Measurements from ENCODE around the gene TBC1D8B.
A peak's percentile ranks its signal among the peaks of the same experiment; 100 is the strongest.

TBC1D8B gene

DNA sequence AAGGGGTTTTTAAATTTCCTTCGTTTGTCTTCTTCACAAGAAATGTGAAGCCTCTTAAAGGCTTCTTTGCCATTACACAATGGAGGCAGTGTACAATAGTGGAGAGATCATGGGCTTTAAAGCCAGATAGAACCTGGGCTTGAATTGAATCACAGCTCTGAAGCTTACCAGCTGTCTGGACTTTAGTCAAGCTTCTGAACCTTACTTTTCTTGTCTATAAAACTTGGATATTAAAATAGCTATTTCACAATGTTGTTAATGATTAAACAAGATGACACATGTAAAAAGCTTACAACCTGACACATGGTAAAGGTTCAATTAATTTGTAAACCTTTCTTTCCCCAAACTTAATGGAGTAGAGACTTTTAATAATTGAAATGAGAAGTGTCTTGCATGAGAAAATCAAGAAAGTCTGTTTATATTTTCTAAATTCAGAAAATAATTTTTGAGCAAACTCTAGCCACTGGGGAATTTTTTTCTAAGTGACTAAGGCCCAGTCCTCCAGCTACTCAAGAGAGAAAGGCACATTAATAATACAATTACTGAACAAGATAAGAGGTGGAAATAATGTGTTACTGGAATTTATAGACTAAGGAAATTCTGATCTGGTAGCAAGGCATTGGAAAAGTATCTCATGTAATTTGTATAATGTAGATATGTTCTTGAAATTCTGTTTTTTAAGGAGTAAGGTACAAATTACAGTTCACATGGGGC, 21.7 kb upstream of the TBC1D8B start:
- no peak overlapping the region for H4K8ac ChIP-seq (ENCODE audit: low read depth, low read length)
- H3K4me2 ChIP-seq (ENCODE audit: insufficient read depth, low read length, poor library complexity, severe bottlenecking) = no peak overlapping the region
- H3K36me3 ChIP-seq (replicated peaks in 1 of 2; ENCODE audit: control insufficient read depth in 2 of 2, insufficient read depth in 2 of 2, low read length in 2 of 2) = no peaks in the 10 kb centered on the region
- no CpG with 5 or more reads among the region's 1 CpG for WGBS, 2 donors (ENCODE audit: extremely low coverage in 2 of 2, insufficient read length in 2 of 2, insufficient replicate concordance in 1 of 2)
- no peak overlapping the region for H2BK120ac ChIP-seq (ENCODE audit: low read depth, low read length)
- H3K23ac ChIP-seq (ENCODE audit: low read depth, low read length, poor library complexity) = no peak overlapping the region
- no peaks in the 10 kb centered on the region for H3K4me1 ChIP-seq (ENCODE audit: control insufficient read depth in 2 of 2, insufficient read depth in 1 of 2, low read depth in 1 of 2, low read length in 2 of 2)
- H3K4me3 ChIP-seq (ENCODE audit: low read length in 2 of 2) = no peak overlapping the region
- no peaks in the 10 kb centered on the region for H3K9me3 ChIP-seq (replicated peaks in 1 of 2; ENCODE audit: control insufficient read depth in 2 of 2, insufficient read depth in 1 of 2, low read depth in 1 of 2, low read length in 2 of 2)
- no peak overlapping the region for H2BK5ac ChIP-seq (ENCODE audit: low read length)
- no peak overlapping the region for H3K4ac ChIP-seq (ENCODE audit: low read length)
- H3K14ac ChIP-seq (ENCODE audit: low read length) = no peak overlapping the region
- no peak overlapping the region for H3K18ac ChIP-seq (ENCODE audit: low read length)
- no peak overlapping the region for H2AK5ac ChIP-seq (ENCODE audit: low read depth, low read length)
- no peak overlapping the region for H2BK15ac ChIP-seq (ENCODE audit: low read length)
- no peak overlapping the region for H4K91ac ChIP-seq (ENCODE audit: low read depth, low read length, poor library complexity)
- peaks cover 0 to 18% (median 0%) of the 10 kb centered on the region in 3 experiments for H3K27me3 ChIP-seq (ENCODE audit: control insufficient read depth in 3 of 3, insufficient read depth in 3 of 3, low read depth in 1 of 3, low read length in 3 of 3)
- no peak overlapping the region for H2BK12ac ChIP-seq (ENCODE audit: low read length)
- H3K79me1 ChIP-seq (ENCODE audit: low read depth, low read length) = no peaks in the 10 kb centered on the region
- H2AFZ ChIP-seq (ENCODE audit: low read length) = no peak overlapping the region
- no peak overlapping the region for H3K27ac ChIP-seq (replicated peaks; ENCODE audit: low read length)
- DNase-seq (ENCODE audit: low spot score) = no peak
- no peak overlapping the region for H3K9ac ChIP-seq (ENCODE audit: low read depth, low read length, poor library complexity)

DNA sequence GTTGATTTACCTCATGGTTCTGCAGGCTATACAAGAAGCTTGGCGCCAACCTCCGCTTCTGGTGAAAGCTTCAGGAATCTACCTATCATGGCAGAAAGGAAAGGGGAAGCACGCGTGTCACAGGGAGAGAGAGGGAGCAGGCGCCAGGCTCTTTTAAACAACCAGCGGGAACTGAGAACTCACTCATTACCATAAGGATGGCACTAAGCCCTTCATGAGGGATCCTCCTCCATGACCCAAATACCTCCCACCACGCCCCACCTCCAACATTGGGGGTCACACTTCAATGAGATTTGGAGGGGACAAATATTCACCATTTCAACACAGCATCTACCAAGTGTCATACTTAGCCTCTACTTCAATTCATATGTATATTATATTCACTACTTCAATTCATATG, 18.8 kb upstream of the TBC1D8B start:
- DNase-seq (ENCODE audit: low spot score) = no peak
- no peak overlapping the region for H3K4me3 ChIP-seq (ENCODE audit: low read length in 2 of 2)

DNA sequence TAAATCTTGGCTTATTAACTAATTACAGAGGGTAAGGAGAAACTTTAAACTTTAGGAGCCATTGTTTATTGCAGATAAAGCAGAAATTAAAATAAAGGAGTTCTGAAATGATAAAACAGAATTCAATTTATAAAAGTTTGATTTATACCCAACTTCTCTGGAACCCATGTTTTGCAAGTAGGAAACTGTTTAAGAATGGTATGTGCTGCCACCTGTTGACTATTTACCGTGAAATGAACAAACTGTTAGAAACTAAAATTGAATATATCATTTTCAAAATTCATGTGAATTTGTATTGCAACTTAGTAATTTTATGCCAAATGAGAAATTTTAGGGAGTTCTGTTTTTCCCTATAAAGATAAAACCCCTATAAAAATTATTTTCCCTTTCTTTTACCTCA, 11.0 kb upstream of the TBC1D8B start:
- no peaks in the 10 kb centered on the region for H3K9me3 ChIP-seq (replicated peaks in 1 of 2; ENCODE audit: control insufficient read depth in 2 of 2, insufficient read depth in 1 of 2, low read depth in 1 of 2, low read length in 2 of 2)
- H2AK5ac ChIP-seq (ENCODE audit: low read depth, low read length) = no peak overlapping the region
- no peak overlapping the region for H4K91ac ChIP-seq (ENCODE audit: low read depth, low read length, poor library complexity)
- no peak overlapping the region for H2AFZ ChIP-seq (ENCODE audit: low read length)
- no peak overlapping the region for H2BK5ac ChIP-seq (ENCODE audit: low read length)
- no peaks in the 10 kb centered on the region for H3K79me1 ChIP-seq (ENCODE audit: low read depth, low read length)
- no peak overlapping the region for H3K4me3 ChIP-seq (ENCODE audit: low read length in 2 of 2)
- no peaks in the 10 kb centered on the region for H3K27me3 ChIP-seq (ENCODE audit: control insufficient read depth in 3 of 3, insufficient read depth in 3 of 3, low read depth in 1 of 3, low read length in 3 of 3)
- H2BK15ac ChIP-seq (ENCODE audit: low read length) = no peak overlapping the region
- H3K18ac ChIP-seq (ENCODE audit: low read length) = no peak overlapping the region
- no peak overlapping the region for H3K23ac ChIP-seq (ENCODE audit: low read depth, low read length, poor library complexity)
- no peak overlapping the region for H3K4me2 ChIP-seq (ENCODE audit: insufficient read depth, low read length, poor library complexity, severe bottlenecking)
- no peak for DNase-seq (ENCODE audit: low spot score)
- H3K27ac ChIP-seq (replicated peaks; ENCODE audit: low read length) = no peak overlapping the region
- H3K36me3 ChIP-seq (replicated peaks in 1 of 2; ENCODE audit: control insufficient read depth in 2 of 2, insufficient read depth in 2 of 2, low read length in 2 of 2) = no peaks in the 10 kb centered on the region
- no peak overlapping the region for H3K4ac ChIP-seq (ENCODE audit: low read length)
- no peak overlapping the region for H3K14ac ChIP-seq (ENCODE audit: low read length)
- no peak overlapping the region for H2BK12ac ChIP-seq (ENCODE audit: low read length)
- no CpG with 5 or more reads among the region's 1 CpG for WGBS, 2 donors (ENCODE audit: extremely low coverage in 2 of 2, insufficient read length in 2 of 2, insufficient replicate concordance in 1 of 2)
- no peak overlapping the region for H2BK120ac ChIP-seq (ENCODE audit: low read depth, low read length)
- H4K8ac ChIP-seq (ENCODE audit: low read depth, low read length) = no peak overlapping the region
- no peaks in the 10 kb centered on the region for H3K4me1 ChIP-seq (ENCODE audit: control insufficient read depth in 2 of 2, insufficient read depth in 1 of 2, low read depth in 1 of 2, low read length in 2 of 2)
- no peak overlapping the region for H3K9ac ChIP-seq (ENCODE audit: low read depth, low read length, poor library complexity)

More for the DNA sequence above, 18.8 kb upstream of the TBC1D8B start:
- Histone ChIP-seq H3K18ac (ENCODE audit: low read length) (no peak overlapping the region), H3K27ac (replicated peaks; ENCODE audit: low read length) (no peak overlapping the region), H2BK120ac (ENCODE audit: low read depth, low read length) (no peak overlapping the region), H3K36me3 (replicated peaks in 1 of 2; ENCODE audit: control insufficient read depth in 2 of 2, insufficient read depth in 2 of 2, low read length in 2 of 2) (no peaks in the 10 kb centered on the region), H2BK12ac (ENCODE audit: low read length) (no peak overlapping the region), H3K23ac (ENCODE audit: low read depth, low read length, poor library complexity) (no peak overlapping the region), H2BK15ac (ENCODE audit: low read length) (no peak overlapping the region), H3K9ac (ENCODE audit: low read depth, low read length, poor library complexity) (no peak overlapping the region), H3K14ac (ENCODE audit: low read length) (no peak overlapping the region), H4K8ac (ENCODE audit: low read depth, low read length) (no peak overlapping the region), H3K4me1 (ENCODE audit: control insufficient read depth in 2 of 2, insufficient read depth in 1 of 2, low read depth in 1 of 2, low read length in 2 of 2) (no peaks in the 10 kb centered on the region), H4K91ac (ENCODE audit: low read depth, low read length, poor library complexity) (no peak overlapping the region), H2AK5ac (ENCODE audit: low read depth, low read length) (no peak overlapping the region), H2BK5ac (ENCODE audit: low read length) (no peak overlapping the region), H3K79me1 (ENCODE audit: low read depth, low read length) (no peaks in the 10 kb centered on the region), H2AFZ (ENCODE audit: low read length) (no peak overlapping the region), H3K27me3 (ENCODE audit: control insufficient read depth in 3 of 3, insufficient read depth in 3 of 3, low read depth in 1 of 3, low read length in 3 of 3) (peaks cover 0 to 16% (median 0%) of the 10 kb centered on the region in 3 experiments), H3K9me3 (replicated peaks in 1 of 2; ENCODE audit: control insufficient read depth in 2 of 2, insufficient read depth in 1 of 2, low read depth in 1 of 2, low read length in 2 of 2) (no peaks in the 10 kb centered on the region), H3K4me2 (ENCODE audit: insufficient read depth, low read length, poor library complexity, severe bottlenecking) (no peak overlapping the region), H3K4ac (ENCODE audit: low read length) (no peak overlapping the region)
- WGBS, 2 donors (ENCODE audit: extremely low coverage in 2 of 2, insufficient read length in 2 of 2, insufficient replicate concordance in 1 of 2) = no CpG with 5 or more reads among the region's 7 CpGs

DNA sequence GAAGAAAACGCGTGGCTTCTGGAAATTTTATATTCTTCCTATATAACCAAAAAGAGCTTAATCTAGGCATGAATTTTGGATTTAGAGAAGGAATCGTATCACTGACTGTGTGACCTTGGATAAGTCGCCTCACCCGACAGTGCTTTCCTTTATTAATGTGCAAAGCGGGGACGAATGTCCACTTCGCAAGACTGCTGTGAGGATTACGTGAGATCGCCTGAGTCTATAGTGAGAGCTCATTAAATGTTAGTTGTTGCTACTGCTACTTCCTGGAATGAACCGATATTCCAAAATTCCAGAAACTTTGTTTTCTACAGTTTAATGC, 448 bp upstream of the TBC1D8B start:
- H3K27ac ChIP-seq (replicated peaks; ENCODE audit: low read length) = no peak overlapping the region
- no peak overlapping the region for H3K9ac ChIP-seq (ENCODE audit: low read depth, low read length, poor library complexity)
- no peaks in the 10 kb centered on the region for H3K36me3 ChIP-seq (replicated peaks in 1 of 2; ENCODE audit: control insufficient read depth in 2 of 2, insufficient read depth in 2 of 2, low read length in 2 of 2)
- DNase-seq (ENCODE audit: low spot score) = peak; percentile 4
- no peak overlapping the region for H2AK5ac ChIP-seq (ENCODE audit: low read depth, low read length)
- no CpG with 5 or more reads among the region's 11 CpGs for WGBS, 2 donors (ENCODE audit: extremely low coverage in 2 of 2, insufficient read length in 2 of 2, insufficient replicate concordance in 1 of 2)
- H3K18ac ChIP-seq (ENCODE audit: low read length) = no peak overlapping the region
- H2BK15ac ChIP-seq (ENCODE audit: low read length) = no peak overlapping the region
- no peaks in the 10 kb centered on the region for H3K4me1 ChIP-seq (ENCODE audit: control insufficient read depth in 2 of 2, insufficient read depth in 1 of 2, low read depth in 1 of 2, low read length in 2 of 2)
- H3K14ac ChIP-seq (ENCODE audit: low read length) = no peak overlapping the region
- no peaks in the 10 kb centered on the region for H3K9me3 ChIP-seq (replicated peaks in 1 of 2; ENCODE audit: control insufficient read depth in 2 of 2, insufficient read depth in 1 of 2, low read depth in 1 of 2, low read length in 2 of 2)
- no peak overlapping the region for H4K91ac ChIP-seq (ENCODE audit: low read depth, low read length, poor library complexity)
- H4K8ac ChIP-seq (ENCODE audit: low read depth, low read length) = no peak overlapping the region
- peak overlapping the region; percentile 85 for H2AFZ ChIP-seq (ENCODE audit: low read length)
- H2BK12ac ChIP-seq (ENCODE audit: low read length) = no peak overlapping the region
- no peak overlapping the region for H2BK120ac ChIP-seq (ENCODE audit: low read depth, low read length)
- no peak overlapping the region for H2BK5ac ChIP-seq (ENCODE audit: low read length)
- H3K79me1 ChIP-seq (ENCODE audit: low read depth, low read length) = no peaks in the 10 kb centered on the region
- peak overlapping the region; percentile 33 for H3K4me2 ChIP-seq (ENCODE audit: insufficient read depth, low read length, poor library complexity, severe bottlenecking)
- H3K27me3 ChIP-seq (ENCODE audit: control insufficient read depth in 3 of 3, insufficient read depth in 3 of 3, low read depth in 1 of 3, low read length in 3 of 3) = peaks cover 0 to 69% (median 21%) of the 10 kb centered on the region in 3 experiments
- H3K23ac ChIP-seq (ENCODE audit: low read depth, low read length, poor library complexity) = no peak overlapping the region
- H3K4ac ChIP-seq (ENCODE audit: low read length) = no peak overlapping the region
- peak overlapping the region; percentile 51 to 69 for H3K4me3 ChIP-seq (ENCODE audit: low read length in 2 of 2)
